AG04449 (cell line): Measurements from ENCODE around the gene SMC5.

ENCODE experiments used
- CTCF ChIA-PET: fragments of 350-600 bp; formaldehyde crosslinking; extraction: SDS; loops from one replicate; lab custom pipeline; 2021; ENCODE audit warnings: antibody characterized with exemption; lab: Yijun Ruan, JAX
- POLR2A ChIA-PET: fragments of 400-600, 350-600 bp; formaldehyde crosslinking; extraction: SDS; loops from one replicate; lab custom pipeline; 2020; ENCODE audit warnings: antibody characterized with exemption, inconsistent platforms; lab: Yijun Ruan, JAX
- DNase-seq: peaks from one replicate; pipeline ENCODE4 v3.0.0-alpha.2; 2010; ENCODE audit warnings: low read depth, low spot score
- H3K4me3 ChIP-seq: 2 replicates; pipeline ENCODE4 v1.5.1; 2011; ENCODE audit warnings: low read depth, mild to moderate bottlenecking, control low read depth, low read length
- CTCF ChIP-seq: IDR thresholded peaks from one replicate; pipeline ENCODE4 v1.5.1; 2011; ENCODE audit warnings: mild to moderate bottlenecking, moderate library complexity, low read length, control low read depth, inconsistent platforms; ENCODE audit not compliant: insufficient read depth; ENCODE audit errors: missing control alignments

The SMC5 gene

GRCh38 chr9:70382046-70382708 lies 123.4 kb downstream of the SMC5 start:
- ChIA-PET CTCF (interaction anchor here (1.3 to 1.5 kb wide), 2 partner anchors 37 to 220 kb away, joined by 3 read pairs; no protein-coding TSS in a partner anchor), POLR2A (no interaction called here)
- TF ChIP-seq CTCF = no peak
- no peak overlapping the region for H3K4me3 ChIP-seq
- no peak for DNase-seq

- H3K4me3 ChIP-seq = no peak overlapping the region
- DNase-seq = no peak
- ChIA-PET CTCF (interaction anchor here (0.7 to 1.5 kb wide), 5 partner anchors 11 to 219 kb away, joined by 3 to 4 read pairs (median 3); no protein-coding TSS in a partner anchor), POLR2A (no interaction called here)
- no peak for TF ChIP-seq CTCF
Measured at GRCh38 chr9:70382709-70383605, 124.2 kb downstream of the SMC5 start.

GRCh38 chr9:70385426-70385825 lies 126.6 kb downstream of the SMC5 start:
- DNase-seq = no peak
- CTCF ChIA-PET = interaction anchor here (1.4 kb wide), 1 partner anchor 99 kb away, joined by 3 read pairs; no protein-coding TSS in a partner anchor
- H3K4me3 ChIP-seq = no peak overlapping the region
- POLR2A ChIA-PET = no interaction called here
- no peak for TF ChIP-seq CTCF

- CTCF ChIA-PET = interaction anchor here (1.2 to 2.5 kb wide), 3 partner anchors 11 to 47 kb away, joined by 3 to 6 read pairs (median 5); no protein-coding TSS in a partner anchor
- no peak for DNase-seq
- TF ChIP-seq CTCF = no peak
- no peak overlapping the region for H3K4me3 ChIP-seq
- POLR2A ChIA-PET = no interaction called here
Measured at GRCh38 chr9:70387663-70388062, 128.9 kb downstream of the SMC5 start.

GRCh38 chr9:70389188-70389587 lies 130.4 kb downstream of the SMC5 start:
- ChIA-PET CTCF (interaction anchor here (0.7 to 2.2 kb wide), 6 partner anchors 9 to 213 kb away, joined by 3 to 9 read pairs (median 4); no protein-coding TSS in a partner anchor), POLR2A (no interaction called here)
- no peak for TF ChIP-seq CTCF
- no peak overlapping the region for H3K4me3 ChIP-seq
- DNase-seq = no peak
